Measurements from ENCODE around the gene HAS3. TPM values are rescaled to one million over a fixed set of nuclear protein-coding genes. Genes with fewer than 3 reads are reported as not detected.
A peak's percentile ranks its signal among the peaks of the same experiment; 100 is the strongest.
"Not testable (repeated sequence)": the region's sequence is repeated elsewhere in the genome, so short reads cannot be mapped to it uniquely, and the experiment has no call there.

Gene HAS3, protein sequence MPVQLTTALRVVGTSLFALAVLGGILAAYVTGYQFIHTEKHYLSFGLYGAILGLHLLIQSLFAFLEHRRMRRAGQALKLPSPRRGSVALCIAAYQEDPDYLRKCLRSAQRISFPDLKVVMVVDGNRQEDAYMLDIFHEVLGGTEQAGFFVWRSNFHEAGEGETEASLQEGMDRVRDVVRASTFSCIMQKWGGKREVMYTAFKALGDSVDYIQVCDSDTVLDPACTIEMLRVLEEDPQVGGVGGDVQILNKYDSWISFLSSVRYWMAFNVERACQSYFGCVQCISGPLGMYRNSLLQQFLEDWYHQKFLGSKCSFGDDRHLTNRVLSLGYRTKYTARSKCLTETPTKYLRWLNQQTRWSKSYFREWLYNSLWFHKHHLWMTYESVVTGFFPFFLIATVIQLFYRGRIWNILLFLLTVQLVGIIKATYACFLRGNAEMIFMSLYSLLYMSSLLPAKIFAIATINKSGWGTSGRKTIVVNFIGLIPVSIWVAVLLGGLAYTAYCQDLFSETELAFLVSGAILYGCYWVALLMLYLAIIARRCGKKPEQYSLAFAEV
- 2.9 TPM for total RNA-seq
- polyA plus RNA-seq, result 13.0 TPM

DNA sequence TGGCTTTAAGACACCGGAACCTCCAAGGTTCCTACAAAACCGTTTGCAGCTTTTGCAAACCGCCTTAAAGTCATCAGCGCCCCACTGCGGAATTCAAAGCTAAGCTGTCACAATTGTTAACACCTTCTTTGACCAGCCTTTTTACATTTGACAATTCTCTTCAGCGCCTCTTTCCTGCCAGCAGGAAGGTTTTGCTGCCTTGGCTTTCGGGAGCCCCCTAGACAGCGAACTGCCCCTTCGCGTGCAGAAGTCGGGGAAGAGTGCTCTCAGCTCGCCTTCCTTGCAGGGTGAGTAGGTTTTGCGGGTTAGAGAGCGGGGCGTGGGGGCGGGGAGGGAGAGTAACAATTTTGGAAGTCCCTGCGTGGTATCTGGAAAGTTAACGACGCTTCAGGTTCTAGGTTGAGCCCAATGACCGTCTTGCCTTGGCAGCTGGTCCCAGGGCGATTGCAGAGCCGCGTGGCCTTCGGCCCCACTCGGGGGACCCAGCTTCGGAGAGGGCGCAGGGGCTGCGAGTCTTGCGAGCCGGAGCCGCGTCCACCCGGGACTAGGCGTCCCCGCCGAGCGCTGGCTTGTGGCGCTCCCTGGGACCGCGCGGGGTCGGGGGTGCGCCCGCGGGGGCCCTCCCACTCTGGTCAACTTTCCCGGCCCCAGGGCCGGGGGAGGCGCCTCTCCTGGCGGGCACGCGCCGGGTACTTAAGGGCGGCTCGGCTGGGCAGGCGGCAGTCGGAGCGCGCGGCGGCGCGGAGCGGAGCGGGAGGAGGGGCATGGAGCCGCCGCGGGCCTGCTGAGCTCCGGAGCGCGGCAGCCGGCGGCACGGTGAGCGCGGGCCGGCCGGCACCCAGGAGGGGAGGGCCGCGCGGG lies at the start of gene HAS3:
Gene HAS3 (plus strand): TSS at position 153 of the 861 bp plus-strand sequence. CDS start 3,743 bp downstream, outside the sequence.
- no peak within 1 kb of the TSS for H3K27ac ChIP-seq (ENCODE audit: low read depth)
- DNase-seq (ENCODE audit: extremely low spot score), result no peak
- no peaks in the 10 kb centered on the region for H3K4me1 ChIP-seq (ENCODE audit: insufficient read depth)
- H3K4me3 ChIP-seq (ENCODE audit: low read depth, low read length), result peak within 1 kb of the TSS; percentile 49
- no peaks in the 10 kb centered on the region for H3K36me3 ChIP-seq (ENCODE audit: insufficient read depth)
- WGBS, result under 1% methylated on average over 80 of the region's 80 CpGs

DNA sequence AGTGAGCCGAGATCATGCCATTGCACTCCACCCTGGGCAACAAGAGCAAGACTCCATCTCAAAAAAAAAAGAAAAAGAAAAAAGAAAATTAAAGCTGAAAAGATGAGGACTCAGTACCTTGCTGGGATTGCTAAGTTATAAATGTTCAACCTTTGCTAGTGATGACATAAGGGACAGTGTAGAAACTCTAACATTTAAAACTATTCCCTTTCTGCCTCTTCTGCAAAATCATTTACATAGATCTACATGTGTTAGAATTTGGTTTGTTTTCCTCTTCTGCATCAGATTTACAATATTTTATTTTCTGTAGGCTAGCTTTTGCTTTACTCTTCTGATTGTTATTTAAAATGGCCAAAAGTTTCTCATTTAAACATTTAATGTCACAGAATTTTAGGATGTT lies 49.5 kb upstream of the HAS3 start:
- no peaks in the 10 kb centered on the region for H3K36me3 ChIP-seq (ENCODE audit: insufficient read depth)
- H3K27ac ChIP-seq (ENCODE audit: low read depth), result no peak overlapping the region
- WGBS, result 100% methylated on average over 1 of the region's 1 CpG
- H3K4me1 ChIP-seq (ENCODE audit: insufficient read depth), result no peaks in the 10 kb centered on the region
- H3K4me3 ChIP-seq (ENCODE audit: low read depth, low read length), result no peak overlapping the region
- no peak for DNase-seq (ENCODE audit: extremely low spot score)

DNA sequence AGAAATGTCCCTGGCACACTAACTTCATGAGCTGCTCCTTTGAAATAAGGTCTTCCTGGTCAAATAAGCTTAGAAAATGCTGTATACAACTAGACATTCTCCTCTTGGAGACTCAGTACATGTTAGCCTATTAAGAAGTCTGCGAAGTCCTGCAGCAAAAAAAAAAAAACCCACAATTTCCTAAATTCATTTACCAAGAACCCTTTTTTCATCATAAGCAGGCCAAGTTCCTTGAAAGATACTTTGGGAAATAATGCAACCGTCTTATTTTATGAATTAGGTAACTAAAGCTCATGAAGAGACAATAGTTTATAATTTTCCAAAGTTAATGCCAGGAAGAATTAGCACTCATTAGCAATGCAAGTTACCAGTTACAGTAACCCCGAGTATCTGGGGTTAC lies 49.0 kb upstream of the HAS3 start:
- no peaks in the 10 kb centered on the region for H3K4me1 ChIP-seq (ENCODE audit: insufficient read depth)
- no peak for DNase-seq (ENCODE audit: extremely low spot score)
- WGBS, result 87% methylated on average over 3 of the region's 3 CpGs
- no peaks in the 10 kb centered on the region for H3K36me3 ChIP-seq (ENCODE audit: insufficient read depth)
- H3K4me3 ChIP-seq (ENCODE audit: low read depth, low read length), result no peak overlapping the region
- no peak overlapping the region for H3K27ac ChIP-seq (ENCODE audit: low read depth)

DNA sequence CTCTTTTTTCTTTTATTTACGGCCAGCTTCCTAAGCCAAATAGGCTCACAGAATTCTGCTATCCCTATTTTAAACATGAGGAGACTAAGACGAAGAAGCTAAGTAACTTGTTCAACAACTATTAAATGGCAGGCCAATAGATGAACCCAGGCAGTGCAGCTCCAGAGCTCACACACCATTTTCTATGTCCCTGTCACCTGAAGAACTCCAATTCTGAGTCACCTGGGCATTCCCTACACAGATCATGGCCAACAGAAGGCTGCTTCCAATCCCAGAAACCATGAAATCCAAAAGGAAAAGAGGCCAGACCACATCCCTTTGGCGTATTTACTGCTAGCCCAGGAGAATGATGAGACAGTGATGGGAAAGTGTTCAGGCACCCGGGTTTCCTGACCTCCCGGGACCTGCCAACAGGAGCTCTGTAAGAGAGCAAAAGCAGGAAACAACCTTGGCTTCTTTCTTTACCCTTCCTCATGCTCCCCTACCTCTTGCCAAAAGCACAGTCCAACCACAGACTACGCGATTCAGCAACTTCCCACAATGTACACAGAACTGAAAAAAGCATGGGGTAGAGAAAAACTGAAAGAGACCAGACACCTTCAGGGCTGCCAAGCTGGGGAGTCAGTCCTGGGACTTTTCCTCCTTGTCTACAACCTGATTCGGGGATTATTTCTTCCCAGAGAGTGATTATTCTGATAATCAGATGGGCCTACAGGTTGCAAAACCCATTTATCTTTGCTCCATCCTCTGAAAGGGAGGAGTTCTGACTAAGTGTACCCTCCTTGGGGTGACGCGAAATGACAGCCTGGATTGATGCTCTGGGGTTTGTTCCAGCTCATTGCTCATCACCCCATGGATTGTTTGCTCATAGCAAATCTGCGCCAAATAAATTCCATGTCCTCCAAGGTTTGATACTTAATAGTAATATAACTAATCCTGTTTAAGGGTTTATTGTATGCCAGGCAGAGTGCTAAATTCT lies 47.8 kb upstream of the HAS3 start:
- Histone ChIP-seq H3K36me3 (ENCODE audit: insufficient read depth) (no peaks in the 10 kb centered on the region), H3K4me1 (ENCODE audit: insufficient read depth) (no peaks in the 10 kb centered on the region), H3K27ac (ENCODE audit: low read depth) (no peak overlapping the region), H3K4me3 (ENCODE audit: low read depth, low read length) (no peak overlapping the region)
- no peak for DNase-seq (ENCODE audit: extremely low spot score)
- 55% methylated on average over 11 of the region's 11 CpGs for WGBS

DNA sequence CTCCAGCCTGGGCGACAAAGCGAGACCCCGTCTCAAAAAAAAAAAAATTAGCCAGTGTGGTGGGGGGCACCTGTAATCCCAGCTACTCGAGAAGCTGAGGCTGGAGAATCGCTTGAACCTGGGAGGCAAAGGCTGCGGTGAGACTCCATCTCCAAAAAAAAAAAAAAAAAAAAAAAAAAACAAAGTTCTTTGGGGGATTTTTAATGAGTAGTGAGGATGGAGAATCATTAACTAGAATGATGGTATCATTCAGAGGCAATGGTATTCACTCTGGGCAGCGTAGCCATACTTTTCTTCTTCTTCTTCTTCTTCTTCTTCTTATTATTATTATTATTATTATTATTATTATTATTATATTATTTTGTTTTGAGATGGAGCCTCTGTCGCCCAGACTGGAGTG lies 42.0 kb upstream of the HAS3 start:
- H3K27ac ChIP-seq (ENCODE audit: low read depth); H3K4me3 ChIP-seq (ENCODE audit: low read depth, low read length); DNase-seq (ENCODE audit: extremely low spot score); H3K36me3 ChIP-seq (ENCODE audit: insufficient read depth); H3K4me1 ChIP-seq (ENCODE audit: insufficient read depth): not testable (repeated sequence)
- WGBS, result 98% methylated on average over 8 of the region's 8 CpGs

DNA sequence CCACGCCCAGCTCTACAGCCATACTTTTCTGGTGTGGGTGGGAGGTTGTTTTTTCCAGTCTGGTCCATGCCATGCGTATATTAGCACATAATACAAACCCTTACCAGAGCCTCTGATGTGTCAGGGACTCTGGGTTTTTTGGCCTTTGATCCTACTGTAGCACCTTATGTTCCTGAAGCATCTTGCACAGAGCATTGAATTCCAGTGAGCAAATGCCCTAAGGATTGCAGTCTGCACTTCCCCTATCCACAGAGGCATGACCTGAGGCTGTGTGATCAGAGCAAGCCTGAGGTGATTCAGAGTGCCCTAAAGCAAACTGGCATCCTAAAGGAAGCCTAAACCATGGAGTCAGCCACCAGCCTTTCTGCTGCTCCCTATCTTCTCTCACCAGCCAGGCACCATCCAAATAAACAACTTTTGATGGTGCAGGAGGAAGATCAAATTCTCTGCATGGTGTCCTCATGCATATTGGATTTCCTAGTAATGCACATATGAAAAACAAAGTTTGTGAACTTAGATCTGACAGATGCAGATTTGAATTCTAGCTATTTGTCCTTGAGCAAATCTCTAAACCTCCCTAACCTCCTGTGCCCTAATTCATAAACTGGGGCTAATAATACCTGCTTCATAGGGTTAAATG lies 41.2 kb upstream of the HAS3 start:
- Histone ChIP-seq H3K4me1 (ENCODE audit: insufficient read depth) (no peaks in the 10 kb centered on the region), H3K4me3 (ENCODE audit: low read depth, low read length) (no peak overlapping the region), H3K36me3 (ENCODE audit: insufficient read depth) (no peaks in the 10 kb centered on the region), H3K27ac (ENCODE audit: low read depth) (no peak overlapping the region)
- DNase-seq (ENCODE audit: extremely low spot score), result no peak
- WGBS, result 97% methylated on average over 2 of the region's 2 CpGs

DNA sequence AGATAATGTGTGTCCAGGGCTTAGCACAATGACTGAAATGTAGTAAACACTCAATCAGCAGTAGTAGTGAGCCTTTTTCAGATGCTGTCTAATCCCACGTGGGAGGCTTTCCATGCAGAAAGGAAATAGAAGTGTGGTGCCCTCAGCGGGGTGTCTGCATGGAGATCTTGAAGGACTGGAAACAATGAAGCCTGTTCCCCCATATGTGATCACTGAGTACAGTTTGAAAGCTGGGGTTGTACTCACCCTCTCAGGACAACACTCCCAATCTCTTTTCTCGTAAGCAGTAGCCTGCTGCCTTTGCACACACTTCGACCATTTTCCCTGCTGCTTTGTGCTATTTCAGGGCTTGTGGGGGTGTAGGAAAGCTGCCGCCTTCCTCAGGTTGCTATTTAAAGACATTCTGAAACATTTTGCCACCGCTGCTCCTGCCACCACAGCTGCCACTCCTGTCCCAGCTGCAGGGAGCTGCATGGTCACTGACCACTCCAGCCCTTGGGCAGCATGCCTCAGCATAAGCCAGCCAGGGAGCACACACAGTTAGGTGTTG lies 40.6 kb upstream of the HAS3 start:
- no peak overlapping the region for H3K27ac ChIP-seq (ENCODE audit: low read depth)
- DNase-seq (ENCODE audit: extremely low spot score), result no peak
- H3K36me3 ChIP-seq (ENCODE audit: insufficient read depth), result no peaks in the 10 kb centered on the region
- 71% methylated on average over 6 of the region's 6 CpGs for WGBS
- no peak overlapping the region for H3K4me3 ChIP-seq (ENCODE audit: low read depth, low read length)
- no peaks in the 10 kb centered on the region for H3K4me1 ChIP-seq (ENCODE audit: insufficient read depth)

DNA sequence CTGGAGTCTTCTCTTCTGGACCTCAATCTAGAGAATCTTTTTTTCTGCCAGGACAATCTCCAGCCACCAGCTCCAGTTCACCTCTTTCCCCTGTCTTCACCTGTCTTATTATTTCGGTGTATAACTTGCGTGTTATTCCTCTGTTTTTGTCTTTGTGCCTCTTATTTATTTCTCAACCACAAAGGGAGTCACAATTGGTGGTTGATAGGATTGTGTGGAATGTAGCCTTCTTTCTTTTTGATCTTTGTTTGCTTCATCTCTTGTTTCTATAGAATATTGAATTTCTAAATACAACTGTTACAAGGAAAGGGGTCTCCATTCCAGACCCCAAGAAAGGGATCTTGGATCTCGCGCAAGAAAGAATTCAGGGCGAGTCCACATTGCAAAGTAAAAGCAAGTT lies 35.9 kb upstream of the HAS3 start:
- no peak overlapping the region for H3K27ac ChIP-seq (ENCODE audit: low read depth)
- WGBS, result 97% methylated on average over 5 of the region's 5 CpGs
- H3K4me1 ChIP-seq (ENCODE audit: insufficient read depth), result no peaks in the 10 kb centered on the region
- no peak overlapping the region for H3K4me3 ChIP-seq (ENCODE audit: low read depth, low read length)
- no peaks in the 10 kb centered on the region for H3K36me3 ChIP-seq (ENCODE audit: insufficient read depth)
- DNase-seq (ENCODE audit: extremely low spot score), result no peak

DNA sequence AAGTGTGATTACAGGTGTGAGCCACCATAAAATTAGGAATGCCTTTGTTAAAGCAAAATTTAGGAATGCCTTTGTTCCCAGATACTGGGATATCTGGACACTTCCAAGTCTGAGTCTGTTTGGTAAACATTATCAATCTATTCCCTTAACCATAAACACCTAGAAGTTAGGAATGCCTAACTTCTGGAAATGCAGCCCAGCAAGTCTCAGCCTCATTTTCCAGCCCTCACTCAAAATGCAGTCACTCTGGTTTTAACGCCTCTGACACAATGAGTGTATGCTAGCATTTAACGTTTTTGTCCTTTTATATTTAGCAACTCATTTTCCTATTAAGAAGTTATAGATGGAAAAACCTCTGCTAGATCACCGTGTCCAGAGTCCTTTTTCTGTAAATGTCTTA lies 34.4 kb upstream of the HAS3 start:
- no peak overlapping the region for H3K27ac ChIP-seq (ENCODE audit: low read depth)
- no peak overlapping the region for H3K4me3 ChIP-seq (ENCODE audit: low read depth, low read length)
- no peaks in the 10 kb centered on the region for H3K4me1 ChIP-seq (ENCODE audit: insufficient read depth)
- 79% methylated on average over 3 of the region's 3 CpGs for WGBS
- no peaks in the 10 kb centered on the region for H3K36me3 ChIP-seq (ENCODE audit: insufficient read depth)
- DNase-seq (ENCODE audit: extremely low spot score), result no peak

DNA sequence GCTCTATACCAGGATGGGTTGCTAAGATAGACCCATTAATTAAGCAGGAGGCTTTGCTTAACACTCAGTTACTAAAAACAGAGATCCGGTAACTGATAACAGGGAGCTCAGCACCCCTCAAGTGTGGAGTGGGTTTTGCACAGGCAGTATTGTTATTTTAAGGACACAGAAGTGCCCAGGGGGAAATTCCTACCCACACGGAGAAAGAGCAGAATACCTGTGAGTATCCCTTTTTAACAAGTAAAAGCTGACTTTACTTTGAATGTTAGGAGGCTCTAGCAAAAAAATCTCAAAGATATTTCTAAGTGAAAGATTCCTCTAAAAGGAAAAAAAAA lies 32.8 kb upstream of the HAS3 start:
- H3K4me3 ChIP-seq (ENCODE audit: low read depth, low read length), result no peak overlapping the region
- H3K4me1 ChIP-seq (ENCODE audit: insufficient read depth), result no peaks in the 10 kb centered on the region
- H3K27ac ChIP-seq (ENCODE audit: low read depth), result no peak overlapping the region
- no peaks in the 10 kb centered on the region for H3K36me3 ChIP-seq (ENCODE audit: insufficient read depth)
- DNase-seq (ENCODE audit: extremely low spot score), result no peak
- 77% methylated on average over 2 of the region's 2 CpGs for WGBS

DNA sequence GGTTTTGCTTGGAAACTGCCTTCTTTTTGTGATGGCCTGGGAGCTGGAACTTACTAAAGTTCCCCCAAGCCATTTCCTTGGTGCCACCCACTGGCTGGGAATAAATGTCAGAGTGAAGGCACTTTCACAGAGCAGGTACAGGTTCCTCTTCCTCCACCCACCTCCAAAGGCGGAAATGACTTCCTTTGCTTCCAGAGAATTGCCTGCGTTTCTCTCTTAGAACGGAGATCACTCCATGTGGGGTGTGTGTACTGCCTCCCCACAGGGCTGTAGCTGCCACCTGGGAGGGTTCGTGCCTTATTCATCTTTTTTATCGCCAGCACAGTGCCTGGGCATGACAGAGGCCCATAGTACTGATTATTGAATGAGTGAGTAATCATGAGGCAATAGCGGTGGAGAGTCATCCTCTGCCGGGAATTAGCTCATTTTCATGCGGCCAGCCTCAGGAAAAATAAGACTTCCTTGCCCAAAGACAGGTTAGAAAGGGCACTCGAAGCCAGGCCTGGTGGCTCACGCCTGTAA lies 32.2 kb upstream of the HAS3 start:
- no peak overlapping the region for H3K27ac ChIP-seq (ENCODE audit: low read depth)

DNA sequence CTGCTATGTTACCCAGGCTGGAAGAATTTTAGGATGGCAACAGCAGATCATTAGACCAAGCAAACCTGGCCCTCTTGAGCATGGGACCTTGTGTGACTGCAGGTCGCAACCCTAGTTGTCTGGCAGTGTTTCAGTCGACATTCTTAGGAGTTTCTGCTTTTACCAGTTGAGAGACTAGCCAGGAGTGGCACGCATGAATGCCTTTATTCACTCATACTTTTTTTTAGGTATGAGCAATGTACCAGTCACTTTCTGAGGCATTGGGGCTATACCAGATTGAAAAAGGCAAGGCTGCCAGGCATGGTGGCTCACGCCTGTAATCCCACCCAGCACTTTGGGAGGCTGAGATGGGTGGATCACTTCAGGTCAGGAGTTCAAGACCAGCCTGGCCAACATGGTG lies 28.2 kb upstream of the HAS3 start:
- H3K4me3 ChIP-seq (ENCODE audit: low read depth, low read length), result no peak overlapping the region

More for the DNA sequence above, 32.2 kb upstream of the HAS3 start:
- Histone ChIP-seq H3K4me1 (ENCODE audit: insufficient read depth) (no peaks in the 10 kb centered on the region), H3K36me3 (ENCODE audit: insufficient read depth) (no peaks in the 10 kb centered on the region), H3K4me3 (ENCODE audit: low read depth, low read length) (no peak overlapping the region)
- WGBS, result 81% methylated on average over 10 of the region's 10 CpGs
- DNase-seq (ENCODE audit: extremely low spot score), result no peak

More for the DNA sequence above, 28.2 kb upstream of the HAS3 start:
- WGBS, result 88% methylated on average over 4 of the region's 4 CpGs
- DNase-seq (ENCODE audit: extremely low spot score), result no peak
- H3K36me3 ChIP-seq (ENCODE audit: insufficient read depth), result no peaks in the 10 kb centered on the region
- H3K27ac ChIP-seq (ENCODE audit: low read depth), result no peak overlapping the region
- no peaks in the 10 kb centered on the region for H3K4me1 ChIP-seq (ENCODE audit: insufficient read depth)
